ENCODE data around the gene KRTAP20-1.

The KRTAP20-1 gene

GRCh38 chr21:30616125-30616524 is at the start of gene KRTAP20-1:
KRTAP20-1 (plus strand) TSS chr21:30616425; CDS start chr21:30616455, 30 bp downstream.
- DNase-seq (ENCODE audit: low spot score), result no peak

GRCh38 chr21:30567617-30568016 is 48.6 kb upstream of the KRTAP20-1 start:
- DNase-seq (ENCODE audit: low spot score), result no peak

- no peak for DNase-seq (ENCODE audit: low spot score)
Measured at GRCh38 chr21:30577766-30578165, 38.5 kb upstream of the KRTAP20-1 start.

- no peak for DNase-seq (ENCODE audit: low spot score)
Measured at GRCh38 chr21:30579346-30579745, 36.9 kb upstream of the KRTAP20-1 start.

GRCh38 chr21:30580132-30580531 is 36.1 kb upstream of the KRTAP20-1 start:
- no peak for DNase-seq (ENCODE audit: low spot score)

- DNase-seq (ENCODE audit: low spot score), result no peak
Measured at GRCh38 chr21:30582870-30583269, 33.4 kb upstream of the KRTAP20-1 start.

- no peak for DNase-seq (ENCODE audit: low spot score)
Measured at GRCh38 chr21:30590297-30590696, 25.9 kb upstream of the KRTAP20-1 start, which contains the start of gene KRTAP22-2. KRTAP22-2 (minus strand) TSS chr21:30590397.

GRCh38 chr21:30592140-30592539 is 24.1 kb upstream of the KRTAP20-1 start, which contains the start of gene KRTAP6-3:
KRTAP6-3 (plus strand) TSS chr21:30592440; CDS start chr21:30592446, 6 bp downstream.
- DNase-seq (ENCODE audit: low spot score), result no peak

GRCh38 chr21:30598802-30599201 is 17.4 kb upstream of the KRTAP20-1 start, which contains the start of gene KRTAP6-2:
KRTAP6-2 (minus strand) TSS chr21:30598902; CDS start chr21:30598874, 28 bp downstream.
- DNase-seq (ENCODE audit: low spot score), result no peak

GRCh38 chr21:30600787-30601186 is 15.4 kb upstream of the KRTAP20-1 start, which contains the start of gene KRTAP22-1:
KRTAP22-1 (plus strand) TSS chr21:30601087.
- no peak for DNase-seq (ENCODE audit: low spot score)

- no peak for DNase-seq (ENCODE audit: low spot score)
Measured at GRCh38 chr21:30605968-30606367, 10.3 kb upstream of the KRTAP20-1 start.

GRCh38 chr21:30612132-30612531 is 4.1 kb upstream of the KRTAP20-1 start:
- no peak for DNase-seq (ENCODE audit: low spot score)

- no peak for DNase-seq (ENCODE audit: low spot score)
Measured at GRCh38 chr21:30613836-30614235, 2.4 kb upstream of the KRTAP20-1 start, which contains the start of gene KRTAP6-1. KRTAP6-1 (minus strand) TSS chr21:30613930; CDS start chr21:30613904, 26 bp downstream.

- DNase-seq (ENCODE audit: low spot score), result no peak
Measured at GRCh38 chr21:30615199-30615598, 1.0 kb upstream of the KRTAP20-1 start.

- DNase-seq (ENCODE audit: low spot score), result no peak
Measured at GRCh38 chr21:30620080-30620479, 3.9 kb downstream of the KRTAP20-1 start.

GRCh38 chr21:30620522-30620921 is 4.3 kb downstream of the KRTAP20-1 start, which contains the start of gene KRTAP20-4:
KRTAP20-4 (plus strand) TSS chr21:30620627.
- no peak for DNase-seq (ENCODE audit: low spot score)

- no peak for DNase-seq (ENCODE audit: low spot score)
Measured at GRCh38 chr21:30623362-30623761, 7.1 kb downstream of the KRTAP20-1 start.

- DNase-seq (ENCODE audit: low spot score), result no peak
Measured at GRCh38 chr21:30625449-30626165, 9.4 kb downstream of the KRTAP20-1 start.

GRCh38 chr21:30628109-30628508 is 11.9 kb downstream of the KRTAP20-1 start:
- no peak for DNase-seq (ENCODE audit: low spot score)

- no peak for DNase-seq (ENCODE audit: low spot score)
Measured at GRCh38 chr21:30629200-30629599, 13.0 kb downstream of the KRTAP20-1 start.

- DNase-seq (ENCODE audit: low spot score), result no peak
Measured at GRCh38 chr21:30634906-30635305, 18.7 kb downstream of the KRTAP20-1 start, which contains the start of gene KRTAP20-2. KRTAP20-2 (plus strand) TSS chr21:30635206; CDS start chr21:30635264, 58 bp downstream.

GRCh38 chr21:30638686-30639085 is 22.5 kb downstream of the KRTAP20-1 start:
- DNase-seq (ENCODE audit: low spot score), result no peak

GRCh38 chr21:30642564-30642963 is 26.3 kb downstream of the KRTAP20-1 start, which contains the start of gene KRTAP20-3:
KRTAP20-3 (plus strand) TSS chr21:30642864.
- no peak for DNase-seq (ENCODE audit: low spot score)
